SK-N-SH treated with all-trans-retinoic acid at 6 μM for 48 hours (cell line): Measurements from ENCODE around the gene PPRC1.

ENCODE experiments used
- ATAC-seq: fragments of 200-7000 bp; cut with Tn5 transposase; 3 replicates; pipeline ENCODE4 v1.9.1; 2020; ENCODE audit warnings: mild to moderate bottlenecking, moderate library complexity
- BACH2 ChIP-seq: fragments of 250-450 bp; sonication (Bioruptor Pico); IDR thresholded peaks from 2 replicates; pipeline ENCODE4 v1.9.0; 2021; ENCODE audit warnings: mild to moderate bottlenecking, borderline replicate concordance
- CSDC2 ChIP-seq: fragments of 250-450 bp; sonication (Bioruptor Pico); IDR thresholded peaks from 2 replicates; pipeline ENCODE4 v1.5.0; 2020; ENCODE audit warnings: mild to moderate bottlenecking, moderate library complexity
- ESRRG ChIP-seq: fragments of 250-450 bp; sonication (Bioruptor Pico); IDR thresholded peaks from 2 replicates; pipeline ENCODE4 v1.6.1; 2021; ENCODE audit warnings: mild to moderate bottlenecking
- GLIS3 ChIP-seq: fragments of 250-450 bp; sonication (Bioruptor Pico); IDR thresholded peaks from 2 replicates; pipeline ENCODE4 v1.5.0; 2020; ENCODE audit warnings: mild to moderate bottlenecking, moderate library complexity
- ISL1 ChIP-seq: fragments of 250-450 bp; sonication (Bioruptor Pico); IDR thresholded peaks from 2 replicates; pipeline ENCODE4 v2.1.2; 2022; ENCODE audit warnings: mild to moderate bottlenecking, moderate library complexity
- OSR1 ChIP-seq: fragments of 250-450 bp; sonication (Bioruptor Pico); IDR thresholded peaks from 2 replicates; pipeline ENCODE4 v1.8.0; 2022; ENCODE audit warnings: moderate library complexity, mild to moderate bottlenecking, inconsistent platforms
- PPARA ChIP-seq: fragments of 250-450 bp; sonication (Bioruptor Pico); IDR thresholded peaks from 2 replicates; pipeline ENCODE4 v1.5.0; 2020; ENCODE audit warnings: mild to moderate bottlenecking, borderline replicate concordance
- RARB ChIP-seq: fragments of 250-450 bp; sonication (Bioruptor Pico); IDR thresholded peaks from 2 replicates; pipeline ENCODE4 v1.8.0; 2021; ENCODE audit warnings: mild to moderate bottlenecking, moderate library complexity
- SNAI2 ChIP-seq: fragments of 250-450 bp; sonication (Bioruptor Pico); IDR thresholded peaks from 2 replicates; pipeline ENCODE4 v1.5.0; 2020; ENCODE audit warnings: mild to moderate bottlenecking, moderate library complexity
- TOX ChIP-seq: fragments of 250-450 bp; sonication (Bioruptor Pico); IDR thresholded peaks from 2 replicates; pipeline ENCODE4 v1.8.0; 2021; ENCODE audit warnings: mild to moderate bottlenecking, moderate library complexity, borderline replicate concordance
- ZC3H10 ChIP-seq: fragments of 250-450 bp; sonication (Bioruptor Pico); IDR thresholded peaks from 2 replicates; pipeline ENCODE4 v1.5.1; 2021; ENCODE audit warnings: mild to moderate bottlenecking, moderate library complexity
- ZFP3 ChIP-seq: fragments of 250-450 bp; sonication (Bioruptor Pico); IDR thresholded peaks from 2 replicates; pipeline ENCODE4 v1.5.0; 2020; ENCODE audit warnings: mild to moderate bottlenecking, moderate library complexity
- ZFP30 ChIP-seq: fragments of 450-650 bp; formaldehyde crosslinking; IDR thresholded peaks from 2 replicates; pipeline ENCODE4 v1.5.0; 2022; ENCODE audit warnings: mild to moderate bottlenecking, moderate library complexity
- ZNF565 ChIP-seq: fragments of 450-650 bp; formaldehyde crosslinking; conservative IDR thresholded peaks from 2 replicates; pipeline ENCODE4 v1.5.0; 2020; ENCODE audit warnings: low read depth, mild to moderate bottlenecking, moderate library complexity
- ZNF70 ChIP-seq: fragments of 450-650 bp; formaldehyde crosslinking; IDR thresholded peaks from 2 replicates; pipeline ENCODE4 v1.5.0; 2020; ENCODE audit warnings: mild to moderate bottlenecking, moderate library complexity
- ZNF8 ChIP-seq: fragments of 450-650 bp; formaldehyde crosslinking; IDR thresholded peaks from 2 replicates; pipeline ENCODE4 v1.5.0; 2020; ENCODE audit warnings: mild to moderate bottlenecking, moderate library complexity
- TF ChIP-seq, protein P1 (sequence below): fragments of 250-450 bp; sonication (Bioruptor Pico); IDR thresholded peaks from 2 replicates; pipeline ENCODE4 v1.5.0; 2020; ENCODE audit warnings: mild to moderate bottlenecking, moderate library complexity
- TF ChIP-seq, protein P2 (sequence below): fragments of 250-450 bp; sonication (Bioruptor Pico); IDR thresholded peaks from 2 replicates; pipeline ENCODE4 v1.5.1; 2021; ENCODE audit warnings: mild to moderate bottlenecking, moderate library complexity
- TF ChIP-seq, protein P3 (sequence below): fragments of 250-450 bp; sonication (Bioruptor Pico); IDR thresholded peaks from 2 replicates; pipeline ENCODE4 v1.8.0; 2021; ENCODE audit warnings: low read depth, mild to moderate bottlenecking, moderate library complexity, borderline replicate concordance
- TF ChIP-seq, protein P4 (sequence below): fragments of 250-450 bp; sonication (Bioruptor Pico); IDR thresholded peaks from 2 replicates; pipeline ENCODE4 v1.5.1; 2020; ENCODE audit warnings: low read depth, mild to moderate bottlenecking, moderate library complexity
- TF ChIP-seq, protein P5 (sequence below): fragments of 250-450 bp; sonication (Bioruptor Pico); IDR thresholded peaks from 2 replicates; pipeline ENCODE4 v1.8.0; 2020; ENCODE audit warnings: mild to moderate bottlenecking, moderate library complexity, borderline replicate concordance

Gene PPRC1

DNA sequence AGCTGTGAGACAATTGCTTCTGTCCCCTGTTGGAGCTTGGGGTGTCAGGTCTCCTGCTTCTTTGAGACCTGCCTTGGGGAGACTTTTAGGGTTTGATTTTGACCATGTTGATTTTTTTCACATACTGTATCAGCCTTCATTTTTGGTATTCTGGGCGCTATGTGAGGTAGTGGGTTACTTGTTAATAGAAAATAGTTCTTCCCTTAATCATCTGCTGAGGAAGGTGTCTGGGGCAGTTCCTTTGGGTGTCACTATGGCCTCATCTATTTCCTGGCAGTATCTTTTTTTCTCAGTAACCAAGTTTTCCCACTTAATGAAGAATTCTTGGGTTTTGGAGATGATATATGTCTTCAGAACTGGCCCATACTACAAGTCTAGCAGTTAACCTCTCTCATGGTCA lies 14.7 kb downstream of the PPRC1 start:
- TF ChIP-seq, protein P1, sequence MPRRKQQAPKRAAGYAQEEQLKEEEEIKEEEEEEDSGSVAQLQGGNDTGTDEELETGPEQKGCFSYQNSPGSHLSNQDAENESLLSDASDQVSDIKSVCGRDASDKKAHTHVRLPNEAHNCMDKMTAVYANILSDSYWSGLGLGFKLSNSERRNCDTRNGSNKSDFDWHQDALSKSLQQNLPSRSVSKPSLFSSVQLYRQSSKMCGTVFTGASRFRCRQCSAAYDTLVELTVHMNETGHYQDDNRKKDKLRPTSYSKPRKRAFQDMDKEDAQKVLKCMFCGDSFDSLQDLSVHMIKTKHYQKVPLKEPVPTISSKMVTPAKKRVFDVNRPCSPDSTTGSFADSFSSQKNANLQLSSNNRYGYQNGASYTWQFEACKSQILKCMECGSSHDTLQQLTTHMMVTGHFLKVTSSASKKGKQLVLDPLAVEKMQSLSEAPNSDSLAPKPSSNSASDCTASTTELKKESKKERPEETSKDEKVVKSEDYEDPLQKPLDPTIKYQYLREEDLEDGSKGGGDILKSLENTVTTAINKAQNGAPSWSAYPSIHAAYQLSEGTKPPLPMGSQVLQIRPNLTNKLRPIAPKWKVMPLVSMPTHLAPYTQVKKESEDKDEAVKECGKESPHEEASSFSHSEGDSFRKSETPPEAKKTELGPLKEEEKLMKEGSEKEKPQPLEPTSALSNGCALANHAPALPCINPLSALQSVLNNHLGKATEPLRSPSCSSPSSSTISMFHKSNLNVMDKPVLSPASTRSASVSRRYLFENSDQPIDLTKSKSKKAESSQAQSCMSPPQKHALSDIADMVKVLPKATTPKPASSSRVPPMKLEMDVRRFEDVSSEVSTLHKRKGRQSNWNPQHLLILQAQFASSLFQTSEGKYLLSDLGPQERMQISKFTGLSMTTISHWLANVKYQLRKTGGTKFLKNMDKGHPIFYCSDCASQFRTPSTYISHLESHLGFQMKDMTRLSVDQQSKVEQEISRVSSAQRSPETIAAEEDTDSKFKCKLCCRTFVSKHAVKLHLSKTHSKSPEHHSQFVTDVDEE: no peak
- TF ChIP-seq ZFP3 (CRISPR knock-in tag) (no peak), BACH2 (CRISPR knock-in tag) (no peak), ESRRG (CRISPR knock-in tag) (no peak), PPARA (no peak), ZNF565 (no peak), RARB (CRISPR knock-in tag) (no peak), TOX (CRISPR knock-in tag) (no peak), ZC3H10 (CRISPR knock-in tag) (no peak), ZNF8 (CRISPR knock-in tag) (no peak), ZFP30 (no peak), OSR1 (no peak), GLIS3 (no peak), ISL1 (CRISPR knock-in tag) (no peak), ZNF70 (CRISPR knock-in tag) (no peak), CSDC2 (CRISPR knock-in tag) (no peak)
- TF ChIP-seq, protein P2, sequence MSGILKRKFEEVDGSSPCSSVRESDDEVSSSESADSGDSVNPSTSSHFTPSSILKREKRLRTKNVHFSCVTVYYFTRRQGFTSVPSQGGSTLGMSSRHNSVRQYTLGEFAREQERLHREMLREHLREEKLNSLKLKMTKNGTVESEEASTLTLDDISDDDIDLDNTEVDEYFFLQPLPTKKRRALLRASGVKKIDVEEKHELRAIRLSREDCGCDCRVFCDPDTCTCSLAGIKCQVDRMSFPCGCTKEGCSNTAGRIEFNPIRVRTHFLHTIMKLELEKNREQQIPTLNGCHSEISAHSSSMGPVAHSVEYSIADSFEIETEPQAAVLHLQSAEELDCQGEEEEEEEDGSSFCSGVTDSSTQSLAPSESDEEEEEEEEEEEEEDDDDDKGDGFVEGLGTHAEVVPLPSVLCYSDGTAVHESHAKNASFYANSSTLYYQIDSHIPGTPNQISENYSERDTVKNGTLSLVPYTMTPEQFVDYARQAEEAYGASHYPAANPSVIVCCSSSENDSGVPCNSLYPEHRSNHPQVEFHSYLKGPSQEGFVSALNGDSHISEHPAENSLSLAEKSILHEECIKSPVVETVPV: no peak
- TF ChIP-seq, protein P3, sequence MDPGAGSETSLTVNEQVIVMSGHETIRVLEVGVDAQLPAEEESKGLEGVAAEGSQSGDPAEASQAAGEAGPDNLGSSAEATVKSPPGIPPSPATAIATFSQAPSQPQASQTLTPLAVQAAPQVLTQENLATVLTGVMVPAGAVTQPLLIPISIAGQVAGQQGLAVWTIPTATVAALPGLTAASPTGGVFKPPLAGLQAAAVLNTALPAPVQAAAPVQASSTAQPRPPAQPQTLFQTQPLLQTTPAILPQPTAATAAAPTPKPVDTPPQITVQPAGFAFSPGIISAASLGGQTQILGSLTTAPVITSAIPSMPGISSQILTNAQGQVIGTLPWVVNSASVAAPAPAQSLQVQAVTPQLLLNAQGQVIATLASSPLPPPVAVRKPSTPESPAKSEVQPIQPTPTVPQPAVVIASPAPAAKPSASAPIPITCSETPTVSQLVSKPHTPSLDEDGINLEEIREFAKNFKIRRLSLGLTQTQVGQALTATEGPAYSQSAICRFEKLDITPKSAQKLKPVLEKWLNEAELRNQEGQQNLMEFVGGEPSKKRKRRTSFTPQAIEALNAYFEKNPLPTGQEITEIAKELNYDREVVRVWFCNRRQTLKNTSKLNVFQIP (CRISPR knock-in tag): no peak
- TF ChIP-seq, protein P4, sequence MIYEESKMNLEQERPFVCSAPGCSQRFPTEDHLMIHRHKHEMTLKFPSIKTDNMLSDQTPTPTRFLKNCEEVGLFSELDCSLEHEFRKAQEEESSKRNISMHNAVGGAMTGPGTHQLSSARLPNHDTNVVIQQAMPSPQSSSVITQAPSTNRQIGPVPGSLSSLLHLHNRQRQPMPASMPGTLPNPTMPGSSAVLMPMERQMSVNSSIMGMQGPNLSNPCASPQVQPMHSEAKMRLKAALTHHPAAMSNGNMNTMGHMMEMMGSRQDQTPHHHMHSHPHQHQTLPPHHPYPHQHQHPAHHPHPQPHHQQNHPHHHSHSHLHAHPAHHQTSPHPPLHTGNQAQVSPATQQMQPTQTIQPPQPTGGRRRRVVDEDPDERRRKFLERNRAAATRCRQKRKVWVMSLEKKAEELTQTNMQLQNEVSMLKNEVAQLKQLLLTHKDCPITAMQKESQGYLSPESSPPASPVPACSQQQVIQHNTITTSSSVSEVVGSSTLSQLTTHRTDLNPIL: no peak
- TF ChIP-seq, protein P5, sequence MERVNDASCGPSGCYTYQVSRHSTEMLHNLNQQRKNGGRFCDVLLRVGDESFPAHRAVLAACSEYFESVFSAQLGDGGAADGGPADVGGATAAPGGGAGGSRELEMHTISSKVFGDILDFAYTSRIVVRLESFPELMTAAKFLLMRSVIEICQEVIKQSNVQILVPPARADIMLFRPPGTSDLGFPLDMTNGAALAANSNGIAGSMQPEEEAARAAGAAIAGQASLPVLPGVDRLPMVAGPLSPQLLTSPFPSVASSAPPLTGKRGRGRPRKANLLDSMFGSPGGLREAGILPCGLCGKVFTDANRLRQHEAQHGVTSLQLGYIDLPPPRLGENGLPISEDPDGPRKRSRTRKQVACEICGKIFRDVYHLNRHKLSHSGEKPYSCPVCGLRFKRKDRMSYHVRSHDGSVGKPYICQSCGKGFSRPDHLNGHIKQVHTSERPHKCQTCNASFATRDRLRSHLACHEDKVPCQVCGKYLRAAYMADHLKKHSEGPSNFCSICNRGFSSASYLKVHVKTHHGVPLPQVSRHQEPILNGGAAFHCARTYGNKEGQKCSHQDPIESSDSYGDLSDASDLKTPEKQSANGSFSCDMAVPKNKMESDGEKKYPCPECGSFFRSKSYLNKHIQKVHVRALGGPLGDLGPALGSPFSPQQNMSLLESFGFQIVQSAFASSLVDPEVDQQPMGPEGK (CRISPR knock-in tag): no peak
- TF ChIP-seq, all 23 proteins: peak for 0

DNA sequence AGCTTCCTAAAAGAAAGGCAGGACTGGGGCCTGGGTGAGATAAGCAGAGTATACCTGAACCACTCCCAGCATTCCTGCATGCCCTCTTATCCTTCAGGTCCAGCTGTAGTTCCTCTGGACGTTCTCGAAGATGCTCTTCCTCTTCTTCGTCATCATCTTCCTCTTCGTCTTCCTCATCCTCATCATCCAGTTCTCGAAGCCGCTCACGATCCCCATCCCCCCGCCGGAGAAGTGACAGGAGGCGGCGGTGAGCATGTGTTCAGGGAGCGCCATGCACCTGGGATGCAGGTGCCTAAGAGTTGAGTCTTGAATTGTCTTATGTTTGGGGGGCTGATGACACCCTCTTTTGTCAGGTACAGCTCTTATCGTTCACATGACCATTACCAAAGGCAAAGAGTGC lies 15.4 kb downstream of the PPRC1 start:
- TF ChIP-seq PPARA: no peak
- TF ChIP-seq BACH2 (CRISPR knock-in tag): no peak
- TF ChIP-seq, protein P3 (CRISPR knock-in tag): no peak
- no peak for TF ChIP-seq ZNF565
- TF ChIP-seq ZFP3 (CRISPR knock-in tag): no peak
- TF ChIP-seq, protein P2: no peak
- TF ChIP-seq GLIS3: no peak
- no peak for TF ChIP-seq ISL1 (CRISPR knock-in tag)
- TF ChIP-seq SNAI2 (CRISPR knock-in tag): no peak
- TF ChIP-seq, protein P4: no peak
- TF ChIP-seq ZNF8 (CRISPR knock-in tag): no peak
- TF ChIP-seq, all 23 proteins: peak for 0
- no peak for ATAC-seq

More for the DNA sequence above, 14.7 kb downstream of the PPRC1 start:
- ATAC-seq: no peak
